ENCODE data around the gene ISX. TPM values are rescaled to one million over a fixed set of nuclear protein-coding genes. Genes with fewer than 3 reads are reported as not detected.

Gene ISX
- total and polyA plus RNA-seq, 2 of the 13 experiments (the other 11 are each of a cell fraction or from before 2014, with no cell fraction given), result 1.4 to 1.8 TPM

- no peak for DNase-seq (ENCODE audit: low spot score)
- intact Hi-C loops (cut with micrococcal nuclease; ENCODE audit: unreplicated experiment) (no loop called here), in situ Hi-C loops (cut with HindIII; ENCODE audit: extremely low pct_ligation_motif_present, low pct_unique_long_range_greater_than_20kb) (no loop called here)
- peaks cover 1 to 6% of the 10 kb centered on the region in 2 experiments; a peak in 2 of 5 replicates for H3K27me3 ChIP-seq (ENCODE audit: control insufficient read depth in 1 of 2, insufficient read depth in 2 of 2, low read length in 2 of 2)
- no peak overlapping the region for H3K4me2 ChIP-seq (ENCODE audit: low read depth, low read length)
- H3K27ac ChIP-seq (ENCODE audit: extremely low read length, insufficient read depth, low read length), result no peak overlapping the region
- no peak overlapping the region for H3K4me3 ChIP-seq (replicated peaks in 1 of 3; ENCODE audit: insufficient read depth in 1 of 3, low read depth in 2 of 3, low read length in 3 of 3)
- H2AFZ ChIP-seq (ENCODE audit: low read length), result no peak overlapping the region
- CTCF ChIA-PET (ENCODE audit: low intra/inter-chr PET ratio, low total read pairs), result no interaction called here
- BruUV-seq (replicated peaks), result no TSS peak
- no peaks in the 10 kb centered on the region for H4K20me1 ChIP-seq (ENCODE audit: insufficient read depth, low read length)
- no peaks in the 10 kb centered on the region for H3K4me1 ChIP-seq (ENCODE audit: insufficient read depth, low read length)
- no peak overlapping the region for H3K9ac ChIP-seq (ENCODE audit: insufficient read depth, low read depth, low read length)
- no peaks in the 10 kb centered on the region for H3K36me3 ChIP-seq (replicated peaks in 1 of 2; ENCODE audit: control insufficient read depth in 1 of 2, insufficient read depth in 2 of 2, low read length in 2 of 2)
- H3K9me3 ChIP-seq (ENCODE audit: low read length), result no peaks in the 10 kb centered on the region
- no peaks in the 10 kb centered on the region for H3K79me2 ChIP-seq (ENCODE audit: insufficient read depth, low read length)
- WGBS (ENCODE audit: low lambda C conversion rate), result 3% methylated on average over 4 of the region's 4 CpGs
- FAIRE-seq, result no peak
- no peak for ATAC-seq
- TF ChIP-seq ATF7-NPFF (CRISPR knock-in tag; IDR thresholded peaks at IDR 0.05; ENCODE audit: low read depth) (no peak), ZNF24 (IDR thresholded peaks at IDR 0.05) (no peak), ZNF34 (CRISPR knock-in tag; IDR thresholded peaks at IDR 0.05; ENCODE audit: borderline replicate concordance) (no peak), ESRRA (CRISPR knock-in tag; IDR thresholded peaks at IDR 0.05; ENCODE audit: low read depth) (no peak), HMGXB4 (CRISPR knock-in tag; IDR thresholded peaks at IDR 0.05; ENCODE audit: borderline replicate concordance in 1 of 2, low read depth in 1 of 2) (no peak), ZFP1 (CRISPR knock-in tag; IDR thresholded peaks at IDR 0.05) (no peak), ZBTB38 (CRISPR knock-in tag; IDR thresholded peaks at IDR 0.05) (no peak), ZNF20 (CRISPR knock-in tag; IDR thresholded peaks at IDR 0.05) (no peak), GLI4 (CRISPR knock-in tag; IDR thresholded peaks at IDR 0.05; ENCODE audit: borderline replicate concordance) (no peak), RAD51 (IDR thresholded peaks at IDR 0.05; ENCODE audit: borderline replicate concordance) (no peak), MBNL3 (CRISPR knock-in tag; conservative IDR thresholded peaks at IDR 0.05) (no peak), TRAFD1 (CRISPR knock-in tag; IDR thresholded peaks at IDR 0.05; ENCODE audit: borderline replicate concordance) (no peak), RORA (CRISPR knock-in tag; IDR thresholded peaks at IDR 0.05) (no peak), FOXM1 (CRISPR knock-in tag; IDR thresholded peaks at IDR 0.05) (no peak)
- POLR2A ChIA-PET, result no interaction called here
Observed at GRCh38 chr22:35109616-35110015, 43.7 kb downstream of the ISX start.
